Measurements from ENCODE around the gene OPTC. TPM values are rescaled to one million over a fixed set of nuclear protein-coding genes. Genes with fewer than 3 reads are reported as not detected.
A peak's percentile ranks its signal among the peaks of the same experiment; 100 is the strongest.

The OPTC gene
- total RNA-seq, 1 donor = not detected

DNA sequence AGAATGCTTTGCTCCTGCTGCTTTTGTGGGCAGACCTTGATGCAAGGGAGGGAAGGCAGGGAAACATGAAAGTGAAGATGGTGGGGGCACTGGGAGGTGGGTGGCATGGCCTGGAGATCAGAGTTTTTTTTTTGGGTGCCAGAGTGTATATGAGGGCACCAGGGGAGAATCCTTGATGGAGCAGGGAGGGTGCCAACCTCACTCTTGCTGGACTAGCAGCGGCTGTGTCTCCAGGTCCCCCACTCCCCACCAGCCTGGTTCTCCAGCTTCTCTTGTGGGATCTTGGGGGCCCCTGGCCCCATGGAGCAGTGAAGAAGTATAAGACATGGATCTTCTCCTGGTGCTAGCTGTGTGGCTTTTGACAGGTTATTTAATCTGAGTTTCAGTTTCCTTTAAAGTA is 31.8 kb upstream of the OPTC start:
- H3K4me1 ChIP-seq (ENCODE audit: insufficient read depth, low read length) = peaks cover 25% of the 10 kb centered on the region

DNA sequence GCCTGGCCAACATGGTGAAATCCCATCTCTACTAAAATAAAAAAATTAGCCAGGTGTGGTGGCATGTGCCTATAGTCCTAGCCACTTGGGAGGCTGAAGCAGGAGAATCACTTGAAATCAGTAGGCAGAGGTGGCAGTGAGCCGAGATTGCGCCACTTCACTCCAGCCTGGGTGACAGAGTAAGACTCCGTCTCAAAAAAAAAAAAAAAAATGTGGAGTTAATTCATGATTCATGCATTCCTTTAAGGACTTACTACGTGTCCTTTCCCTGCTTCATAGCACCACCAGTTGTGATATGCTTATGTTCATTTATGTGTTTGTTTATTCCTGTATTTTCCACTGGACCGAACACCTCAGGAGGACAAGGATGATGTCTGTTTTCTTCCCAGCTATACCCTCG is 31.1 kb upstream of the OPTC start:
- H3K27ac ChIP-seq (ENCODE audit: low read depth, low read length) = peak overlapping the region; percentile 24
- no peaks in the 10 kb centered on the region for H4K20me1 ChIP-seq (ENCODE audit: insufficient read depth, low read length)
- TF ChIP-seq, protein P1, sequence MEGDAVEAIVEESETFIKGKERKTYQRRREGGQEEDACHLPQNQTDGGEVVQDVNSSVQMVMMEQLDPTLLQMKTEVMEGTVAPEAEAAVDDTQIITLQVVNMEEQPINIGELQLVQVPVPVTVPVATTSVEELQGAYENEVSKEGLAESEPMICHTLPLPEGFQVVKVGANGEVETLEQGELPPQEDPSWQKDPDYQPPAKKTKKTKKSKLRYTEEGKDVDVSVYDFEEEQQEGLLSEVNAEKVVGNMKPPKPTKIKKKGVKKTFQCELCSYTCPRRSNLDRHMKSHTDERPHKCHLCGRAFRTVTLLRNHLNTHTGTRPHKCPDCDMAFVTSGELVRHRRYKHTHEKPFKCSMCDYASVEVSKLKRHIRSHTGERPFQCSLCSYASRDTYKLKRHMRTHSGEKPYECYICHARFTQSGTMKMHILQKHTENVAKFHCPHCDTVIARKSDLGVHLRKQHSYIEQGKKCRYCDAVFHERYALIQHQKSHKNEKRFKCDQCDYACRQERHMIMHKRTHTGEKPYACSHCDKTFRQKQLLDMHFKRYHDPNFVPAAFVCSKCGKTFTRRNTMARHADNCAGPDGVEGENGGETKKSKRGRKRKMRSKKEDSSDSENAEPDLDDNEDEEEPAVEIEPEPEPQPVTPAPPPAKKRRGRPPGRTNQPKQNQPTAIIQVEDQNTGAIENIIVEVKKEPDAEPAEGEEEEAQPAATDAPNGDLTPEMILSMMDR (IDR thresholded peaks at IDR 0.05; ENCODE audit: extremely low read depth, low read depth, low read length) = no peak
- no peak overlapping the region for H2AFZ ChIP-seq (ENCODE audit: low read length)
- no peaks in the 10 kb centered on the region for H3K79me2 ChIP-seq (ENCODE audit: insufficient read depth, low read length)
- H3K36me3 ChIP-seq (ENCODE audit: insufficient read depth, low read length) = no peaks in the 10 kb centered on the region
- no peaks in the 10 kb centered on the region for H3K9me3 ChIP-seq (ENCODE audit: low read depth, low read length)
- peaks cover 28% of the 10 kb centered on the region for H3K4me1 ChIP-seq (ENCODE audit: insufficient read depth, low read length)
- H3K4me2 ChIP-seq (ENCODE audit: insufficient read depth, low read length) = peak overlapping the region; percentile 16
- no peak for DNase-seq (ENCODE audit: insufficient read length, low spot score, missing footprints)
- H3K4me3 ChIP-seq (ENCODE audit: insufficient read depth, low read length) = no peak overlapping the region
- H3K27me3 ChIP-seq (ENCODE audit: insufficient read depth, low read length) = peaks cover 5% of the 10 kb centered on the region

More for the DNA sequence above, 31.8 kb upstream of the OPTC start:
- Histone ChIP-seq H3K36me3 (ENCODE audit: insufficient read depth, low read length) (no peaks in the 10 kb centered on the region), H3K79me2 (ENCODE audit: insufficient read depth, low read length) (no peaks in the 10 kb centered on the region), H3K27ac (ENCODE audit: low read depth, low read length) (no peak overlapping the region), H4K20me1 (ENCODE audit: insufficient read depth, low read length) (no peaks in the 10 kb centered on the region), H3K27me3 (ENCODE audit: insufficient read depth, low read length) (peaks cover 5% of the 10 kb centered on the region), H2AFZ (ENCODE audit: low read length) (no peak overlapping the region), H3K9me3 (ENCODE audit: low read depth, low read length) (no peaks in the 10 kb centered on the region), H3K4me2 (ENCODE audit: insufficient read depth, low read length) (no peak overlapping the region), H3K4me3 (ENCODE audit: insufficient read depth, low read length) (no peak overlapping the region)
- TF ChIP-seq, protein P1 (IDR thresholded peaks at IDR 0.05; ENCODE audit: extremely low read depth, low read depth, low read length) = no peak
- no peak for DNase-seq (ENCODE audit: insufficient read length, low spot score, missing footprints)

DNA sequence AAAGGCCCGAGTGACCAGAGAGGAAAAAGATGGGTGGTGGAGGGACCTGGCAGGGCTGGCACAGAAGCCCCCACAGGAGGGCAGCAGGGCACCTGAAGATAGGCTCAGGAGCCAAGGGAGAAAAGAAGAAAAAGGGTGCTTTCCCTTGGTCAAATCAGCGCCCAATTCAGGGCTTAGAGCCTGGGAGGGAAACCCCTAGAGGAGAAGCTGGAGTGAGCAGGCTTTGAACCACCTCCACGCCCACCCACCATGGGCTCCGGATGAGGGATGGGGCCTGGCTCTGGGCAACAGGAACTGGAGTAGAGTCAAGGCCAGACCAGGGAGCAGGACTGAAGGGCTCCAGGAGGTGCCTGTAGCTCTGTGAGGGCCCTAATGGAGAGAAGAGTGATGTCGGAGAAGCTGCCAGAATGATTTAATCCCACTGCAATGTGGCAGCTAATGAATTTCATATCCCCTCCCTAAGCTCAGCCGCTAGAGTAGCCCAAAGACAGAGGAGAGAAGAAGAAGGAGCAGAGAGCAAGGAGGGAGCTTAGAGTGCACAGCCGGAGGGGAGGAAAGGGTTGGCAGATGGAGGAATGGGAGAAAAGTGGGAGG is 30.4 kb upstream of the OPTC start:
- peak overlapping the region; percentile 24 for H3K27ac ChIP-seq (ENCODE audit: low read depth, low read length)
- H4K20me1 ChIP-seq (ENCODE audit: insufficient read depth, low read length) = no peaks in the 10 kb centered on the region
- no peaks in the 10 kb centered on the region for H3K9me3 ChIP-seq (ENCODE audit: low read depth, low read length)
- H3K4me1 ChIP-seq (ENCODE audit: insufficient read depth, low read length) = peaks cover 28% of the 10 kb centered on the region
- peak overlapping the region; percentile 83 for H2AFZ ChIP-seq (ENCODE audit: low read length)
- no peaks in the 10 kb centered on the region for H3K79me2 ChIP-seq (ENCODE audit: insufficient read depth, low read length)
- TF ChIP-seq, protein P1 (IDR thresholded peaks at IDR 0.05; ENCODE audit: extremely low read depth, low read depth, low read length) = no peak
- peaks cover 3% of the 10 kb centered on the region for H3K27me3 ChIP-seq (ENCODE audit: insufficient read depth, low read length)
- H3K36me3 ChIP-seq (ENCODE audit: insufficient read depth, low read length) = no peaks in the 10 kb centered on the region
- H3K4me2 ChIP-seq (ENCODE audit: insufficient read depth, low read length) = peak overlapping the region; percentile 28
- no peak overlapping the region for H3K4me3 ChIP-seq (ENCODE audit: insufficient read depth, low read length)
- no peak for DNase-seq (ENCODE audit: insufficient read length, low spot score, missing footprints)

DNA sequence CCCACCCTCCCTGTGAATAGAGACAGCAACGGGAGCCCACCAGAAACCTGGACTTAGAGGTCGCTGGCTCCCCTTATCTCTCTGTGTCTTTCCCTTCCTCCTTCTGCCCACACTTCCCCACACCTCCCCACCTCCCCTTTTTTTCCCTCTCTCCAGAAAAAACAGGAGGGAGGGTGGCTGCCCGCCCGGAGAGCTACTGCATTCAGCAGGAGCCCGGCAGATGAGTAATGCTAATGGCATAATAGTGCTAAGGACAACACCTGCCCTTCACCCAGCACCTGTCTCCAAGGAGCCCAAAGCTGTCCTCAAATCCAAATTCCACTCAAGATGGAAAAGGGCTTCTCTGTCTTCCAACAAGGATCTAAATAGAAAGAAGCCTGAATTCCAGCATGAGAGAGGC is 29.7 kb upstream of the OPTC start:
- Histone ChIP-seq H4K20me1 (ENCODE audit: insufficient read depth, low read length) (no peaks in the 10 kb centered on the region), H3K4me1 (ENCODE audit: insufficient read depth, low read length) (peaks cover 28% of the 10 kb centered on the region), H3K4me2 (ENCODE audit: insufficient read depth, low read length) (peak overlapping the region; percentile 28), H3K9me3 (ENCODE audit: low read depth, low read length) (no peaks in the 10 kb centered on the region), H3K79me2 (ENCODE audit: insufficient read depth, low read length) (no peaks in the 10 kb centered on the region), H3K4me3 (ENCODE audit: insufficient read depth, low read length) (no peak overlapping the region), H2AFZ (ENCODE audit: low read length) (peak overlapping the region; percentile 83), H3K27ac (ENCODE audit: low read depth, low read length) (no peak overlapping the region), H3K36me3 (ENCODE audit: insufficient read depth, low read length) (no peaks in the 10 kb centered on the region), H3K27me3 (ENCODE audit: insufficient read depth, low read length) (no peaks in the 10 kb centered on the region)
- DNase-seq (ENCODE audit: insufficient read length, low spot score, missing footprints) = no peak
- TF ChIP-seq, protein P1 (IDR thresholded peaks at IDR 0.05; ENCODE audit: extremely low read depth, low read depth, low read length) = no peak
